Bronchial epithelial cell (primary cell): Measurements from ENCODE around the gene SMIM10L2A. TPM values are rescaled to one million over a fixed set of nuclear protein-coding genes. Genes with fewer than 3 reads are reported as not detected.
A peak's percentile ranks its signal among the peaks of the same experiment; 100 is the strongest.
"Not testable (repeated sequence)": the region's sequence is repeated elsewhere in the genome, so short reads cannot be mapped to it uniquely, and the experiment has no call there.

ENCODE experiments used
- DNase-seq: peaks from one replicate; pipeline ENCODE4 v3.0.0-alpha.2; 2010; ENCODE audit warnings: low read depth
- FAIRE-seq: peaks from 2 replicates; lab custom pipeline; 2011; peaks lifted over from hg19 to GRCh38; lab: Jason Lieb, UNC
- H3K27me3 ChIP-seq: 2 replicates; pipeline ENCODE4 v1.5.1; 2011; ENCODE audit warnings: low read length; ENCODE audit not compliant: control insufficient read depth, insufficient read depth
- H3K36me3 ChIP-seq: 2 replicates; pipeline ENCODE4 v1.5.1; 2011; ENCODE audit warnings: low read length; ENCODE audit not compliant: control insufficient read depth, insufficient read depth
- H3K4me3 ChIP-seq: 2 replicates; pipeline ENCODE4 v1.5.1; 2011; ENCODE audit warnings: mild to moderate bottlenecking, low read depth, low read length, control low read depth
- total RNA-seq: library from RNA; depleted of rRNA; stranded (reverse); fragments of >200 nt; gene quantifications from 2 replicates; pipeline ENCODE4 v1.2.1, GENCODE V29; 2014
- TF ChIP-seq, protein P1 (sequence below): IDR thresholded peaks from 2 replicates; pipeline ENCODE4 v1.5.1; 2011; ENCODE audit warnings: mild to moderate bottlenecking, moderate library complexity, low read length, control low read depth, inconsistent platforms; ENCODE audit not compliant: insufficient read depth, severe bottlenecking

The SMIM10L2A gene
- total RNA-seq, 1 donor from 2014 or later: 2.1 TPM

DNA sequence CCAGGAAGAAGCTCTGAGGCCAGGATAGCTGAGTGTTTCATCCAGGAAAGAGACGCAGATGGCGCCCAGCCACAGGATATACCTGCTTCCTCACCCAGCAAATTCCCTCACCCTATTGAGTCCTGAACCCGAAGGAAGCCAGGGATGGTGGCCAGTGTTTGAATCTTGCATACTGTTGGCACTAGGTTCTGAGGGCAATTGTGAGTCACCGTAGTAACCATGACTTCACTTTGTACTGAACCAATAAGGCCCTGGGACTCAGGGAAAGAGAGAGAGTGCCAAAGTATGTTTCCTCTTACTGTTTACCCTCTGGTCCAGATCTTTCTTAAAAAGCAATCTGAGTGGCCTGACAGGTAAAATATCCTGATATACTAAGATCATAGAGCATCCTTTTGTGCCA lies 25.6 kb upstream of the SMIM10L2A start:
- TF ChIP-seq, protein P1, sequence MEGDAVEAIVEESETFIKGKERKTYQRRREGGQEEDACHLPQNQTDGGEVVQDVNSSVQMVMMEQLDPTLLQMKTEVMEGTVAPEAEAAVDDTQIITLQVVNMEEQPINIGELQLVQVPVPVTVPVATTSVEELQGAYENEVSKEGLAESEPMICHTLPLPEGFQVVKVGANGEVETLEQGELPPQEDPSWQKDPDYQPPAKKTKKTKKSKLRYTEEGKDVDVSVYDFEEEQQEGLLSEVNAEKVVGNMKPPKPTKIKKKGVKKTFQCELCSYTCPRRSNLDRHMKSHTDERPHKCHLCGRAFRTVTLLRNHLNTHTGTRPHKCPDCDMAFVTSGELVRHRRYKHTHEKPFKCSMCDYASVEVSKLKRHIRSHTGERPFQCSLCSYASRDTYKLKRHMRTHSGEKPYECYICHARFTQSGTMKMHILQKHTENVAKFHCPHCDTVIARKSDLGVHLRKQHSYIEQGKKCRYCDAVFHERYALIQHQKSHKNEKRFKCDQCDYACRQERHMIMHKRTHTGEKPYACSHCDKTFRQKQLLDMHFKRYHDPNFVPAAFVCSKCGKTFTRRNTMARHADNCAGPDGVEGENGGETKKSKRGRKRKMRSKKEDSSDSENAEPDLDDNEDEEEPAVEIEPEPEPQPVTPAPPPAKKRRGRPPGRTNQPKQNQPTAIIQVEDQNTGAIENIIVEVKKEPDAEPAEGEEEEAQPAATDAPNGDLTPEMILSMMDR: no peak
- H3K36me3 ChIP-seq: no peaks in the 10 kb centered on the region
- FAIRE-seq (no peak), DNase-seq (peak; percentile 80)
- no peaks in the 10 kb centered on the region for H3K27me3 ChIP-seq
- H3K4me3 ChIP-seq: no peak overlapping the region

DNA sequence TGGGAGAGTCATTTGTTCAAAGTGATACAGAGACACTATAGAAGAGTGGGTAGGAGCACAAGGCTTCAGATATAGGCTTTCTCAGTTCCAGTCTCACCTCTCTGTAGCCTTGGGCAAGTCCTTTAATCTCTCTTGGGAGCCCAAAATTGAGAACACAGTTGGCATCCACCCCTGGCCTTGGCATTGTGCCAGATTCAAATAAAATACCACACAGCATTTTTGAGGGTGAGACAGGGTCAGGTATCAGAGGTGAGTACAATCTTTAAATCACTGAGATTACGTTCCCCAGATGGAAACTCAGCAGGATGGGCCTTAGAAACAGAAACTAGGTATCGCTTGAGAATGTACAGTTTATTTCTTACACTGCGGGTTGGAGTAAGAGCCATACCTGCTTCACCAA lies 25.2 kb upstream of the SMIM10L2A start:
- H3K36me3 ChIP-seq: no peaks in the 10 kb centered on the region
- no peak for DNase-seq
- H3K27me3 ChIP-seq: no peaks in the 10 kb centered on the region
- no peak overlapping the region for H3K4me3 ChIP-seq
- FAIRE-seq: no peak
- TF ChIP-seq, protein P1: no peak

DNA sequence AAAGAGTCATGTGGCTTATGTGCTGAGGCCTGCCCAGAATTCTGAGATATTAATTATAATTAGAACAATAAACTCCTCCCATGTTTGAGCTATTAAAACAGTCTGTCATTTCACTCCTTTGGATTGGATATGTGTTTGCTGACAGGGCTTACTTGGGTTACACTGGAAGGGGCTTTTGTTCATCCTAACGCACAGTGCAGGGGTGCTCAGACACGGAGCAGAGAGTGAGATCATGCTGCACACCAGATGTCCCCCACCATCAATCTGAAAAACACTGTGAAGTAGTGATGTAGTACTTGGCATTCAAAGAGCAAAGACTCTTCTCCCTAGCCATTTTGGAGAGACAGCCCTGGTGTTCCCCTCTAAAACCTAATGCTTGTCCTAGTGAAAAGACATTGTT lies 24.1 kb upstream of the SMIM10L2A start:
- no peaks in the 10 kb centered on the region for H3K27me3 ChIP-seq
- TF ChIP-seq, protein P1: no peak
- no peaks in the 10 kb centered on the region for H3K36me3 ChIP-seq
- DNase-seq (no peak), FAIRE-seq (no peak)
- no peak overlapping the region for H3K4me3 ChIP-seq

DNA sequence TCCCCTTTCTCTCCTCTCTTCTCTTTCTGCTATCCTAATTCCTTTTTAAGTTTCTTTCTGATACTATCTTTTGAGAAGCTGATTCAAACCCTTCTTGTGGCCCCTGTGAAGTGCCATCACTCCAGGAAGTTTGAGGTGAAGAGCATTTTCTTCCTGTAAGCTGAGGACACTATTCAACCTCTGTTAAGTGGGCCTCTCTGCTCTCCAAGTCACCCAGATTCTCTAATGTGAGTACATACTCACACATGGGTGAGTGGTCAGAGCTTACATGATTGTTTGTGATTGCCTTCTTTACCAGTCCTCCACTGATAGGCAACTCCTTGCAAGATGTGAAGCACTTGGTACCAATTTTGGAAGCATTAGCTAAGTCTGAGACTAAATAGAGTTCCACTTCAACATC lies 18.4 kb upstream of the SMIM10L2A start:
- Histone ChIP-seq H3K27me3 (no peaks in the 10 kb centered on the region), H3K4me3 (no peak overlapping the region), H3K36me3 (no peaks in the 10 kb centered on the region)
- TF ChIP-seq, protein P1: no peak
- DNase-seq (no peak), FAIRE-seq (no peak)

DNA sequence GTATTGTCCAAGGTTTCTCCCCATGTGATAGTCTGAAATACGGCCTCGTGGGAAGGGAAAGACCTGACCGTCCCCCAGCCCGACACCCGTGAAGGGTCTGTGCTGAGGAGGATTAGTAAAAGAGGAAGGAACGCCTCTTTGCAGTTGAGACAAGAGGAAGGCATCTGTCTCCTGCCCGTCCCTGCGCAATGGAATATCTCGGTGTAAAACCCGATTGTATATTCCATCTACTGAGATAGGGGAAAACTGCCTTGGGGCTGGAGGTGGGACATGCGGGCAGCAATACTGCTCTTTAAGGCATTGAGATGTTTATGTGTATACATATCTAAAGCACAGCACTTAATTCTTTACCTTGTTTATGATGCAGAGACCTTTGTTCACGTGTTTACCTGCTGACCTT lies 15.3 kb upstream of the SMIM10L2A start:
- not testable (repeated sequence) for H3K4me3 ChIP-seq, DNase-seq, FAIRE-seq, H3K27me3 ChIP-seq, H3K36me3 ChIP-seq

DNA sequence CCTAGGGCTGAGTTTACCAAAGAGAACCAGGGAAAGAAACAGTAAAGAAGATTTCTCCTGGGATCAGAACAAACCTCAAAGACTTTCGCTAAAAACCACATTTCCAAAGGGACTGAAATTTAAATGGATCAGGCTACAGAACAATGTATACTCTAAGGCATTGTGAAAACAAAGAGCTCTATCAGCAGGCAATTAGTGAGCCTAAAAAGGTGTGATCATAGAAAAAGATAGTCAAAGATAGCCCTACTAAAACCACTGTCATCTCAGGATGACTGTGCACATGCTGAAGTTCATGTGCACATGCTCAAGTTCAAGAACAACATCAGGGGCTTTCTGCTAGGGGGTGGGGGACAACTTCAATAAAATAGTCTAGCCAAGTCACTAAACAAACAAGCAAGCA lies 12.9 kb upstream of the SMIM10L2A start:
- Histone ChIP-seq H3K36me3 (no peaks in the 10 kb centered on the region), H3K4me3 (no peak overlapping the region), H3K27me3 (no peaks in the 10 kb centered on the region)
- DNase-seq (no peak), FAIRE-seq (no peak)
- TF ChIP-seq, protein P1: no peak
